HEK293 (cell line): ENCODE data around the gene KIF7.
"Not testable (repeated sequence)": the region's sequence is repeated elsewhere in the genome, so short reads cannot be mapped to it uniquely, and the experiment has no call there.

ENCODE experiments used
- CTCF ChIA-PET: fragments of 350-600 bp; formaldehyde crosslinking; extraction: SDS; loops from one replicate; lab custom pipeline; 2021; ENCODE audit warnings: antibody characterized with exemption; lab: Yijun Ruan, JAX
- POLR2A ChIA-PET: fragments of 300-600 bp; formaldehyde crosslinking; extraction: SDS; loops from one replicate; lab custom pipeline; 2020; ENCODE audit warnings: antibody characterized with exemption, inconsistent platforms; lab: Yijun Ruan, JAX
- H3K27ac ChIP-seq: fragments of 200-500 bp; sonication (Bioruptor generic); 2 replicates; pipeline ENCODE4 v1.5.1; 2014; ENCODE audit warnings: low read depth, low read length, control low read depth, inconsistent platforms; ENCODE audit errors: extremely low read depth
- H3K36me3 ChIP-seq, 2 experiments: fragments of 200-500 bp in 1 of 2; sonication (Bioruptor generic) in 1 of 2; 1 replicate in 1 of 2; 2 replicates in 1 of 2; pipeline ENCODE4 v1.5.1; 2014 to 2017; ENCODE audit warnings: inconsistent platforms in 2 of 2, low read length in 2 of 2; ENCODE audit not compliant: control insufficient read depth in 2 of 2, insufficient read depth in 1 of 2
- H3K4me1 ChIP-seq: fragments of 200-500 bp; sonication (Bioruptor generic); 2 replicates; pipeline ENCODE4 v1.5.1; 2014; ENCODE audit warnings: mild to moderate bottlenecking, low read length, inconsistent platforms; ENCODE audit not compliant: control insufficient read depth, insufficient read depth
- H3K4me3 ChIP-seq: 2 replicates; pipeline ENCODE4 v1.5.1; 2011; ENCODE audit warnings: low read depth, mild to moderate bottlenecking, control low read depth, low read length, moderate library complexity
- H3K9me3 ChIP-seq: fragments of 200-500 bp; sonication (Bioruptor generic); 2 replicates; pipeline ENCODE4 v1.5.1; 2014; ENCODE audit warnings: low read depth, low read length, inconsistent platforms; ENCODE audit not compliant: control insufficient read depth, insufficient read depth
- KLF17 ChIP-seq: fragments of 450-650 bp; formaldehyde crosslinking; IDR thresholded peaks from 2 replicates; pipeline ENCODE4 v1.5.1; 2016; ENCODE audit warnings: missing biosample characterization, missing genetic modification characterization
- OVOL3 ChIP-seq: fragments of 450-650 bp; formaldehyde crosslinking; IDR thresholded peaks from 2 replicates; pipeline ENCODE4 v1.5.1; 2016; ENCODE audit warnings: missing biosample characterization, missing genetic modification characterization
- SCRT2 ChIP-seq: fragments of 450-650 bp; formaldehyde crosslinking; IDR thresholded peaks from 2 replicates; pipeline ENCODE4 v1.5.1; 2016; ENCODE audit warnings: missing biosample characterization, missing genetic modification characterization
- SP3 ChIP-seq: fragments of 450-650 bp; formaldehyde crosslinking; IDR thresholded peaks from 2 replicates; pipeline ENCODE4 v1.5.1; 2016; ENCODE audit warnings: missing biosample characterization, missing genetic modification characterization
- ZNF121 ChIP-seq: fragments of 450-650 bp; formaldehyde crosslinking; IDR thresholded peaks from 2 replicates; pipeline ENCODE4 v1.5.1; 2016; ENCODE audit warnings: missing biosample characterization, missing genetic modification characterization
- ZNF280C ChIP-seq: fragments of 450-650 bp; formaldehyde crosslinking; IDR thresholded peaks from 2 replicates; pipeline ENCODE4 v1.5.1; 2016; ENCODE audit warnings: missing biosample characterization, missing genetic modification characterization
- ZNF350 ChIP-seq: fragments of 450-650 bp; formaldehyde crosslinking; IDR thresholded peaks from 2 replicates; pipeline ENCODE4 v1.5.0; 2017; ENCODE audit warnings: missing biosample characterization, mild to moderate bottlenecking, missing genetic modification characterization
- ZNF768 ChIP-seq: fragments of 450-650 bp; formaldehyde crosslinking; IDR thresholded peaks from 2 replicates; pipeline ENCODE4 v1.5.1; 2018; ENCODE audit warnings: missing biosample characterization, mild to moderate bottlenecking, missing genetic modification characterization
- ZSCAN23 ChIP-seq: fragments of 450-650 bp; formaldehyde crosslinking; IDR thresholded peaks from 2 replicates; pipeline ENCODE4 v1.5.1; 2016; ENCODE audit warnings: missing biosample characterization, missing genetic modification characterization

KIF7 gene

GRCh38 chr15:89580747-89581146, 74.5 kb downstream of the KIF7 start:
- CTCF ChIA-PET = interaction anchor here (0.6 kb wide), 2 partner anchors 28 to 245 kb away, joined by 4 to 5 read pairs; no protein-coding TSS in a partner anchor
- H3K36me3 ChIP-seq = peaks cover 82 to 90% of the 10 kb centered on the region in 2 experiments

GRCh38 chr15:89578146-89578545, 77.1 kb downstream of the KIF7 start:
- CTCF ChIA-PET = no interaction called here
- Histone ChIP-seq H3K36me3 (peaks cover 57 to 64% of the 10 kb centered on the region in 2 experiments), H3K27ac (no peak overlapping the region), H3K9me3 (no peaks in the 10 kb centered on the region), H3K4me3 (peak overlapping the region; percentile 61), H3K4me1 (peaks cover 12% of the 10 kb centered on the region)
- POLR2A ChIA-PET = interaction anchor here (0.6 kb wide), 1 partner anchor 9 kb away, joined by 3 read pairs; no protein-coding TSS in a partner anchor
- no peak for TF ChIP-seq ZNF350 (tag by site-specific recombination)
- no peak for TF ChIP-seq OVOL3 (tag by site-specific recombination)
- no peak for TF ChIP-seq ZNF280C
- no peak for TF ChIP-seq SP3
- no peak for TF ChIP-seq SCRT2 (tag by site-specific recombination)
- no peak for TF ChIP-seq KLF17 (tag by site-specific recombination)
- TF ChIP-seq ZNF768 (tag by site-specific recombination) = no peak
- no peak for TF ChIP-seq ZSCAN23 (tag by site-specific recombination)

More at GRCh38 chr15:89580747-89581146, 74.5 kb downstream of the KIF7 start:
- peaks cover 12% of the 10 kb centered on the region for H3K4me1 ChIP-seq
- H3K9me3 ChIP-seq, POLR2A ChIA-PET, H3K4me3 ChIP-seq, H3K27ac ChIP-seq: not testable (repeated sequence)
- TF ChIP-seq ZNF121 (tag by site-specific recombination) = peak; percentile 96
